ENCODE data around the gene DOCK1.

DOCK1 gene

GRCh38 chr10:127280446-127280845 is 375.2 kb downstream of the DOCK1 start:
- Histone ChIP-seq H3K4me1 (ENCODE audit: low read depth, poor library complexity, severe bottlenecking) (no peaks in the 10 kb centered on the region), H4K20me1 (ENCODE audit: insufficient read depth) (no peaks in the 10 kb centered on the region), H3K27me3 (ENCODE audit: insufficient read depth, low read depth) (no peaks in the 10 kb centered on the region), H3K9ac (no peak overlapping the region), H3K79me2 (ENCODE audit: insufficient read depth, low read depth) (no peaks in the 10 kb centered on the region), H2AFZ (ENCODE audit: low read depth) (no peak overlapping the region), H3K4me3 (IDR thresholded peaks at IDR 0.05; ENCODE audit: insufficient read depth, low read depth, low read length) (no peak overlapping the region), H3K27ac (no peak overlapping the region), H3K36me3 (ENCODE audit: insufficient read depth) (no peaks in the 10 kb centered on the region), H3K4me2 (no peak overlapping the region)
- TF ChIP-seq CTCF (conservative IDR thresholded peaks at IDR 0.05; ENCODE audit: low read depth, low read length) = no peak

GRCh38 chr10:127283017-127283416 is 377.8 kb downstream of the DOCK1 start:
- Histone ChIP-seq H3K9ac (no peak overlapping the region), H2AFZ (ENCODE audit: low read depth) (no peak overlapping the region), H3K79me2 (ENCODE audit: insufficient read depth, low read depth) (no peaks in the 10 kb centered on the region), H3K4me1 (ENCODE audit: low read depth, poor library complexity, severe bottlenecking) (no peaks in the 10 kb centered on the region), H3K27me3 (ENCODE audit: insufficient read depth, low read depth) (no peaks in the 10 kb centered on the region), H3K27ac (no peak overlapping the region), H4K20me1 (ENCODE audit: insufficient read depth) (no peaks in the 10 kb centered on the region), H3K36me3 (ENCODE audit: insufficient read depth) (no peaks in the 10 kb centered on the region), H3K4me2 (no peak overlapping the region), H3K4me3 (IDR thresholded peaks at IDR 0.05; ENCODE audit: insufficient read depth, low read depth, low read length) (no peak overlapping the region)
- no peak for TF ChIP-seq CTCF (conservative IDR thresholded peaks at IDR 0.05; ENCODE audit: low read depth, low read length)

- H3K27ac ChIP-seq = no peak overlapping the region
- H4K20me1 ChIP-seq (ENCODE audit: insufficient read depth) = no peaks in the 10 kb centered on the region
- H3K4me3 ChIP-seq (IDR thresholded peaks at IDR 0.05; ENCODE audit: insufficient read depth, low read depth, low read length) = no peak overlapping the region
- no peak overlapping the region for H3K9ac ChIP-seq
- no peaks in the 10 kb centered on the region for H3K27me3 ChIP-seq (ENCODE audit: insufficient read depth, low read depth)
- H3K79me2 ChIP-seq (ENCODE audit: insufficient read depth, low read depth) = no peaks in the 10 kb centered on the region
- no peaks in the 10 kb centered on the region for H3K4me1 ChIP-seq (ENCODE audit: low read depth, poor library complexity, severe bottlenecking)
- TF ChIP-seq CTCF (conservative IDR thresholded peaks at IDR 0.05; ENCODE audit: low read depth, low read length) = no peak
- no peaks in the 10 kb centered on the region for H3K36me3 ChIP-seq (ENCODE audit: insufficient read depth)
- H2AFZ ChIP-seq (ENCODE audit: low read depth) = no peak overlapping the region
- H3K4me2 ChIP-seq = no peak overlapping the region
These were observed 378.3 kb downstream of the DOCK1 start for GRCh38 chr10:127283576-127283975.

GRCh38 chr10:127290850-127291249 is 385.6 kb downstream of the DOCK1 start:
- Histone ChIP-seq H3K36me3 (ENCODE audit: insufficient read depth) (no peaks in the 10 kb centered on the region), H3K79me2 (ENCODE audit: insufficient read depth, low read depth) (no peaks in the 10 kb centered on the region), H3K4me1 (ENCODE audit: low read depth, poor library complexity, severe bottlenecking) (no peaks in the 10 kb centered on the region), H3K27ac (no peak overlapping the region), H3K4me2 (no peak overlapping the region), H2AFZ (ENCODE audit: low read depth) (no peak overlapping the region), H3K4me3 (IDR thresholded peaks at IDR 0.05; ENCODE audit: insufficient read depth, low read depth, low read length) (no peak overlapping the region), H3K9ac (no peak overlapping the region), H4K20me1 (ENCODE audit: insufficient read depth) (no peaks in the 10 kb centered on the region), H3K27me3 (ENCODE audit: insufficient read depth, low read depth) (no peaks in the 10 kb centered on the region)
- TF ChIP-seq CTCF (conservative IDR thresholded peaks at IDR 0.05; ENCODE audit: low read depth, low read length) = no peak

Measured in KMS-11 (cell line).